HG02884 (cell line): Measurements from ENCODE around the gene ZDHHC8.

ENCODE experiments used
- ATAC-seq: cut with Tn5 transposase; IDR thresholded peaks from one replicate; pipeline ENCODE4 v1.9.1; 2021; ENCODE audit warnings: mild to moderate bottlenecking, moderate library complexity; ENCODE audit not compliant: unreplicated experiment

Gene ZDHHC8

GRCh38 chr22:20096574-20097420 is 34.8 kb upstream of the ZDHHC8 start:
- ATAC-seq, result no peak

GRCh38 chr22:20099099-20099711 is 32.4 kb upstream of the ZDHHC8 start:
- no peak for ATAC-seq

- ATAC-seq, result no peak
Measured at GRCh38 chr22:20101638-20102037, 30.0 kb upstream of the ZDHHC8 start.

GRCh38 chr22:20102203-20102780 is 29.3 kb upstream of the ZDHHC8 start:
- no peak for ATAC-seq

GRCh38 chr22:20105456-20106204 is 26.0 kb upstream of the ZDHHC8 start:
- no peak for ATAC-seq

GRCh38 chr22:20106205-20106848 is 25.3 kb upstream of the ZDHHC8 start:
- no peak for ATAC-seq

GRCh38 chr22:20106849-20107237 is 24.8 kb upstream of the ZDHHC8 start:
- no peak for ATAC-seq

- no peak for ATAC-seq
Measured at GRCh38 chr22:20107471-20107901, 24.1 kb upstream of the ZDHHC8 start.

- no peak for ATAC-seq
Measured at GRCh38 chr22:20107951-20108756, 23.4 kb upstream of the ZDHHC8 start.

- no peak for ATAC-seq
Measured at GRCh38 chr22:20108757-20109230, 22.8 kb upstream of the ZDHHC8 start.

- no peak for ATAC-seq
Measured at GRCh38 chr22:20109411-20110358, 21.9 kb upstream of the ZDHHC8 start.

- no peak for ATAC-seq
Measured at GRCh38 chr22:20110359-20110985, 21.1 kb upstream of the ZDHHC8 start.

GRCh38 chr22:20111045-20111688 is 20.4 kb upstream of the ZDHHC8 start:
- no peak for ATAC-seq

- ATAC-seq, result no peak
Measured at GRCh38 chr22:20111689-20112622, 19.6 kb upstream of the ZDHHC8 start.

- no peak for ATAC-seq
Measured at GRCh38 chr22:20112623-20113511, 18.7 kb upstream of the ZDHHC8 start.
